NCI-H1092 (cell line): ENCODE results near the gene PPM1K.

Experiments used
- DNase-seq: peaks from one replicate; lab custom pipeline; 2025; lab: John Stamatoyannopoulos, UW

The PPM1K gene

GRCh38 chr4:88276952-88277710, 7.2 kb downstream of the PPM1K start:
- DNase-seq, result no peak

- no peak for DNase-seq
Observed at GRCh38 chr4:88275949-88276515, 8.3 kb downstream of the PPM1K start.

- DNase-seq, result no peak
Observed at GRCh38 chr4:88275516-88275915, 8.8 kb downstream of the PPM1K start.

GRCh38 chr4:88268913-88269312, 15.4 kb downstream of the PPM1K start:
- no peak for DNase-seq

- no peak for DNase-seq
Observed at GRCh38 chr4:88264336-88264735, 20.0 kb downstream of the PPM1K start.

- no peak for DNase-seq
Observed at GRCh38 chr4:88257726-88258125, 26.6 kb downstream of the PPM1K start.

- no peak for DNase-seq
Observed at GRCh38 chr4:88255111-88255510, 29.2 kb downstream of the PPM1K start.

GRCh38 chr4:88251924-88252323, 32.4 kb downstream of the PPM1K start:
- no peak for DNase-seq

- no peak for DNase-seq
Observed at GRCh38 chr4:88247148-88247547, 37.2 kb downstream of the PPM1K start.

GRCh38 chr4:88246600-88246999, 37.8 kb downstream of the PPM1K start:
- no peak for DNase-seq

- no peak for DNase-seq
Observed at GRCh38 chr4:88244816-88245579, 39.4 kb downstream of the PPM1K start.

- no peak for DNase-seq
Observed at GRCh38 chr4:88244056-88244455, 40.3 kb downstream of the PPM1K start.

- DNase-seq, result no peak
Observed at GRCh38 chr4:88242144-88242543, 42.2 kb downstream of the PPM1K start.

GRCh38 chr4:88240297-88240714, 44.1 kb downstream of the PPM1K start:
- DNase-seq, result no peak

- no peak for DNase-seq
Observed at GRCh38 chr4:88230969-88231771, 53.2 kb downstream of the PPM1K start.

- no peak for DNase-seq
Observed at GRCh38 chr4:88230461-88230891, 53.9 kb downstream of the PPM1K start.

GRCh38 chr4:88227734-88228133, 56.6 kb downstream of the PPM1K start:
- no peak for DNase-seq

GRCh38 chr4:88226143-88226542, 58.2 kb downstream of the PPM1K start:
- no peak for DNase-seq

- no peak for DNase-seq
Observed at GRCh38 chr4:88225232-88226105, 58.9 kb downstream of the PPM1K start.

- no peak for DNase-seq
Observed at GRCh38 chr4:88223516-88223915, 60.8 kb downstream of the PPM1K start.

- DNase-seq, result peak; percentile 1
Observed at GRCh38 chr4:88219099-88219498, 65.3 kb downstream of the PPM1K start.
